ENCODE measurements around the gene NOVA2.

The NOVA2 gene

GRCh38 chr19:45895519-45895972 lies 78.1 kb downstream of the NOVA2 start:
- DNase-seq (ENCODE audit: low read depth), result no peak

GRCh38 chr19:45890877-45891276 lies 82.8 kb downstream of the NOVA2 start:
- no peak for DNase-seq (ENCODE audit: low read depth)

- DNase-seq (ENCODE audit: low read depth), result no peak
These were observed 84.3 kb downstream of the NOVA2 start for GRCh38 chr19:45889210-45889885.

GRCh38 chr19:45887200-45887710 lies 86.4 kb downstream of the NOVA2 start:
- DNase-seq (ENCODE audit: low read depth), result no peak

- DNase-seq (ENCODE audit: low read depth), result peak; percentile 80
These were observed 87.1 kb downstream of the NOVA2 start for GRCh38 chr19:45886427-45887199.

- DNase-seq (ENCODE audit: low read depth), result peak; percentile 79
These were observed 87.9 kb downstream of the NOVA2 start, which contains the start of gene IRF2BP1 for GRCh38 chr19:45885556-45886426. IRF2BP1 (minus strand) TSS chr19:45886141; CDS start chr19:45885774, 367 bp downstream.

GRCh38 chr19:45884682-45885555 lies 88.7 kb downstream of the NOVA2 start:
- no peak for DNase-seq (ENCODE audit: low read depth)

- no peak for DNase-seq (ENCODE audit: low read depth)
These were observed 89.6 kb downstream of the NOVA2 start for GRCh38 chr19:45883881-45884681.
